IMR-90 (cell line): ENCODE results near the gene ITGB5. TPM values are rescaled to one million over a fixed set of nuclear protein-coding genes. Genes with fewer than 3 reads are reported as not detected.

ENCODE experiments used
- ATAC-seq: fragments of 200-7000 bp; cut with Tn5 transposase; 2 replicates; pipeline ENCODE4 v1.9.1; 2020; ENCODE audit warnings: low read depth, mild to moderate bottlenecking, moderate library complexity
- BruUV-seq: library from RNA; stranded (reverse); fragments of 400-500 nt; replicated peaks from 2 replicates; lab custom pipeline; 2021; lab: Mats Ljungman, UMichigan
- CTCF ChIA-PET: fragments of 300-600 bp; formaldehyde crosslinking; extraction: SDS; loops from one replicate; lab custom pipeline; 2021; ENCODE audit warnings: antibody characterized with exemption; lab: Yijun Ruan, JAX
- POLR2A ChIA-PET: fragments of 300-600 bp; sonication (Branson Sonifier 250); formaldehyde crosslinking; loops from one replicate; lab custom pipeline; 2022; ENCODE audit warnings: antibody characterized with exemption; ENCODE audit not compliant: unreplicated experiment; lab: Charles Lee
- DNase-seq: peaks from one replicate; pipeline ENCODE4 v3.0.0; 2013
- H2AFZ ChIP-seq: replicated peaks from 2 replicates; pipeline ENCODE3; 2013; ENCODE audit warnings: low read length, mild to moderate bottlenecking; ENCODE audit not compliant: poor library complexity
- H2AK5ac ChIP-seq: 2 replicates; pipeline ENCODE4 v1.6.1; 2013; ENCODE audit warnings: low read depth, low read length, inconsistent platforms
- H2AK9ac ChIP-seq: replicated peaks from 2 replicates; pipeline ENCODE3; 2013; ENCODE audit warnings: mild to moderate bottlenecking, low read depth, low read length, moderate library complexity; ENCODE audit not compliant: poor library complexity
- H2BK120ac ChIP-seq: 2 replicates; pipeline ENCODE4 v1.6.1; 2013; ENCODE audit warnings: low read depth, low read length, inconsistent platforms
- H2BK15ac ChIP-seq: 3 replicates; pipeline ENCODE4 v1.6.1; 2013; ENCODE audit warnings: low read depth, low read length, inconsistent platforms
- H2BK20ac ChIP-seq: 2 replicates; pipeline ENCODE4 v1.6.1; 2013; ENCODE audit warnings: low read depth, mild to moderate bottlenecking, inconsistent platforms, low read length, moderate library complexity
- H2BK5ac ChIP-seq: 2 replicates; pipeline ENCODE4 v1.6.1; 2013; ENCODE audit warnings: mild to moderate bottlenecking, low read depth, low read length, inconsistent platforms; ENCODE audit not compliant: poor library complexity, severe bottlenecking
- H3K14ac ChIP-seq: replicated peaks from 2 replicates; pipeline ENCODE4 v1.6.1; 2013; ENCODE audit warnings: low read depth, low read length, inconsistent platforms
- H3K18ac ChIP-seq: 2 replicates; pipeline ENCODE4 v1.6.1; 2013; ENCODE audit warnings: low read depth, low read length, control low read depth
- H3K23ac ChIP-seq: 2 replicates; pipeline ENCODE4 v1.6.1; 2013; ENCODE audit warnings: low read depth, low read length, inconsistent platforms
- H3K27ac ChIP-seq: 2 replicates; pipeline ENCODE4 v1.5.1; 2013; ENCODE audit warnings: mild to moderate bottlenecking, control low read depth, low read length; ENCODE audit not compliant: insufficient read depth
- H3K27me3 ChIP-seq: 2 replicates; pipeline ENCODE4 v1.6.1; 2013; ENCODE audit warnings: low read length; ENCODE audit not compliant: control insufficient read depth, insufficient read depth
- H3K36me3 ChIP-seq: 2 replicates; pipeline ENCODE4 v1.6.1; 2013; ENCODE audit warnings: low read length, mixed read lengths; ENCODE audit not compliant: control insufficient read depth, insufficient read depth
- H3K4ac ChIP-seq: 2 replicates; pipeline ENCODE4 v1.6.1; 2013; ENCODE audit warnings: low read depth, low read length, inconsistent platforms
- H3K4me1 ChIP-seq: 2 replicates; pipeline ENCODE4 v1.6.1; 2013; ENCODE audit warnings: low read length, mixed read lengths; ENCODE audit not compliant: control insufficient read depth, insufficient read depth
- H3K4me2 ChIP-seq: 2 replicates; pipeline ENCODE4 v1.6.1; 2013; ENCODE audit warnings: low read depth, mild to moderate bottlenecking, control low read depth, low read length, moderate library complexity
- H3K4me3 ChIP-seq: 2 replicates; pipeline ENCODE4 v1.5.1; 2013; ENCODE audit warnings: low read depth, mild to moderate bottlenecking, control low read depth, low read length, moderate library complexity; ENCODE audit not compliant: insufficient read depth
- H3K56ac ChIP-seq: 2 replicates; pipeline ENCODE4 v1.6.1; 2013; ENCODE audit warnings: low read length, inconsistent platforms; ENCODE audit not compliant: insufficient read depth; ENCODE audit errors: extremely low read depth
- H3K79me1 ChIP-seq, 2 experiments: 2 replicates each; pipeline ENCODE4 v1.6.1; 2013; ENCODE audit warnings: low read length in 2 of 2, inconsistent platforms in 1 of 2, low read depth in 1 of 2
- H3K9ac ChIP-seq: 2 replicates; pipeline ENCODE4 v1.6.1; 2013; ENCODE audit warnings: low read depth, low read length, control low read depth
- H3K9me1 ChIP-seq: 2 replicates; pipeline ENCODE4 v1.6.1; 2013; ENCODE audit warnings: low read length, inconsistent platforms; ENCODE audit not compliant: insufficient read depth
- H3K9me3 ChIP-seq: 2 replicates; pipeline ENCODE4 v1.6.1; 2013; ENCODE audit warnings: low read length; ENCODE audit not compliant: control insufficient read depth, insufficient read depth
- H4K20me1 ChIP-seq: 2 replicates; pipeline ENCODE4 v1.6.1; 2013; ENCODE audit warnings: low read length, inconsistent platforms; ENCODE audit not compliant: insufficient read depth
- H4K5ac ChIP-seq: 2 replicates; pipeline ENCODE4 v1.6.1; 2013; ENCODE audit warnings: mild to moderate bottlenecking, low read depth, low read length, control low read depth
- H4K8ac ChIP-seq, 2 experiments: 2 replicates each; pipeline ENCODE4 v1.6.1; 2013; ENCODE audit warnings: low read depth in 2 of 2, low read length in 2 of 2, control low read depth in 1 of 2, inconsistent platforms in 1 of 2
- H4K91ac ChIP-seq: 2 replicates; pipeline ENCODE4 v1.6.1; 2013; ENCODE audit warnings: low read depth, low read length, inconsistent platforms; ENCODE audit not compliant: insufficient read depth
- MXI1 ChIP-seq: IDR thresholded peaks from 2 replicates; pipeline ENCODE4 v1.6.1; 2012; ENCODE audit warnings: low read depth, mild to moderate bottlenecking, low read length, moderate library complexity, borderline replicate concordance
- NFE2L2 ChIP-seq: fragments of 150-350 bp; IDR thresholded peaks from 2 replicates; pipeline ENCODE4 v1.6.1; 2016; ENCODE audit warnings: low read depth, mild to moderate bottlenecking, low read length
- RFX5 ChIP-seq: IDR thresholded peaks from 2 replicates; pipeline ENCODE4 v1.8.0; 2012; ENCODE audit warnings: low read depth, mild to moderate bottlenecking, low read length, moderate library complexity
- WGBS, 2 experiments: methylation state at CpG; one replicate each; pipeline versions ENCODE4 v1.1.5 to v1.1.7; 2013; ENCODE audit warnings: missing lambda C conversion rate in 2 of 2; ENCODE audit not compliant: insufficient read length in 1 of 2; ENCODE audit errors: extremely low coverage in 2 of 2; 5-methylcytosine and 5-hydroxymethylcytosine counted together
- dilution Hi-C: fragments of 300-500 bp; cut with HindIII; formaldehyde crosslinking; loops from one replicate; pipeline ENCODE4 v1.14.3; 2018; ENCODE audit warnings: low sequenced_read_pairs; ENCODE audit not compliant: unreplicated experiment
- in situ Hi-C: fragments of 300-500 bp; cut with MboI; formaldehyde crosslinking; loops from 3 replicates; pipeline ENCODE4 v1.14.3; 2019; ENCODE audit warnings: low sequenced_read_pairs, inconsistent platforms, mixed read lengths
- intact Hi-C: fragments of 100-400 bp; cut with micrococcal nuclease; formaldehyde crosslinking; loops from 2 replicates; pipeline ENCODE4 v1.10.0; 2022
- polyA plus RNA-seq, 3 experiments: library from polyadenylated mRNA; depleted of rRNA; stranded (reverse); fragments of >200 nt; gene quantifications; 2 replicates each; pipeline ENCODE4 v1.2.3, GENCODE V29; 2012; ENCODE audit warnings: low replicate concordance in 1 of 3
- total RNA-seq: library from RNA; depleted of rRNA; stranded (reverse); fragments of >200 nt; gene quantifications from 2 replicates; pipeline ENCODE4 v1.2.3, GENCODE V29; 2012

ITGB5 gene
- total and polyA plus RNA-seq, 2 of the 4 experiments (the other 2 are of a cell fraction): 85.0 to 101 TPM

DNA sequence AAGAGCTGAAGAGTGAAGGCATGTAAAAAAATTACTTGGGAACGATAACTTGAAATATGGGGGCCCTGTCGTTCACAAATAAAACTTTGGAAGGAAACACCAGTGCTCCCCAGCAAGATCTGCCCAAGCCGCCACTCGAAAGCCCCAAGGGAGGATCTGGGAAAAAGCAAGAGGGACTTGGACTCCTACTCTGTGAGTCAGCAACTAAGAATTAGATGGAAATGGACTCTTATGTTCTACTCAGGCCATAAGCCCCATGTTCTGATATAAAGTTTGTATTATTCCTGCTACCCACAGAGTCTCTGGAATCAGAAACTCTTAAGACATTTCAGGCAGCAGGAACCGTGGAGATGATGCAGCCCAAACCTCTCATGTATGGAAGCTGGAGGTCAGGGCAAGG, 75.7 kb downstream of the ITGB5 start:
- H2AFZ ChIP-seq: no peak overlapping the region
- POLR2A ChIA-PET: no interaction called here
- H3K27ac ChIP-seq: peak overlapping the region; percentile 77; the same call in 1 of the 2 replicates
- H3K9ac ChIP-seq: no peak overlapping the region
- no peak overlapping the region for H3K4me3 ChIP-seq
- peaks cover 0 to 43% of the 10 kb centered on the region in 2 experiments; a peak in 2 of 4 replicates for H3K79me1 ChIP-seq
- peak overlapping the region; percentile 1 to 13; a peak in 2 of 4 replicates for H4K8ac ChIP-seq
- H3K18ac ChIP-seq: peak overlapping the region; percentile 11; the same call in 1 of the 2 replicates
- peaks cover 35% of the 10 kb centered on the region for H3K9me1 ChIP-seq
- no peaks in the 10 kb centered on the region for H3K27me3 ChIP-seq
- 0 out of 2 replicates have a peak overlapping the region, but pooled peaks have one; percentile 53 for H3K23ac ChIP-seq
- peak overlapping the region; percentile 39; the same call in 1 of the 2 replicates for H2BK120ac ChIP-seq
- H3K4ac ChIP-seq: peak overlapping the region; percentile 59; the same call in 1 of the 2 replicates
- dilution Hi-C loops (no loop called here), in situ Hi-C loops (no loop called here), intact Hi-C loops (loop anchor here (5.0 kb wide), 1 partner anchor 39 kb away; no protein-coding TSS in a partner anchor)
- CTCF ChIA-PET: no interaction called here
- peak overlapping the region; percentile 68; the same call in 1 of the 2 replicates for H4K91ac ChIP-seq
- TF ChIP-seq NFE2L2 (no peak), RFX5 (no peak), MXI1 (no peak)
- peaks cover 20% of the 10 kb centered on the region for H3K36me3 ChIP-seq
- no peak overlapping the region for H3K56ac ChIP-seq
- H3K4me1 ChIP-seq: peaks cover 16% of the 10 kb centered on the region
- no peak overlapping the region for H2BK5ac ChIP-seq
- 0 out of 3 replicates have a peak overlapping the region, but pooled peaks have one; percentile 63 for H2BK15ac ChIP-seq
- BruUV-seq: no TSS peak
- H2BK20ac ChIP-seq: peak overlapping the region; percentile 73; the same call in 1 of the 2 replicates
- ATAC-seq: peak; percentile 17
- no peak overlapping the region for H3K4me2 ChIP-seq
- H2AK9ac ChIP-seq: no peak overlapping the region
- H4K20me1 ChIP-seq: peaks cover 21% of the 10 kb centered on the region; the same call in 1 of the 2 replicates
- peak overlapping the region; percentile 40; the same call in 1 of the 2 replicates for H3K14ac ChIP-seq
- H3K9me3 ChIP-seq: no peaks in the 10 kb centered on the region
- peak; percentile 76 for DNase-seq
- H2AK5ac ChIP-seq: peak overlapping the region; percentile 79
- H4K5ac ChIP-seq: no peak overlapping the region
- 50% methylated on average over 1 of the region's 5 CpGs; no CpG with 5 or more reads in 1 of the 2 experiments for WGBS, 2 experiments
